Hematopoietic multipotent progenitor cell treated with erythropoietin and hydrocortisone succinate and interleukin-3 and kit ligand, for 17 days (in vitro differentiated cells): ENCODE data around the gene NACAD.
"Not testable (repeated sequence)": the region's sequence is repeated elsewhere in the genome, so short reads cannot be mapped to it uniquely, and the experiment has no call there.

Experiments used
- DNase-seq: peaks from one replicate; pipeline ENCODE4 v3.0.0-alpha.2; 2015; ENCODE audit warnings: low spot score

NACAD gene

DNA sequence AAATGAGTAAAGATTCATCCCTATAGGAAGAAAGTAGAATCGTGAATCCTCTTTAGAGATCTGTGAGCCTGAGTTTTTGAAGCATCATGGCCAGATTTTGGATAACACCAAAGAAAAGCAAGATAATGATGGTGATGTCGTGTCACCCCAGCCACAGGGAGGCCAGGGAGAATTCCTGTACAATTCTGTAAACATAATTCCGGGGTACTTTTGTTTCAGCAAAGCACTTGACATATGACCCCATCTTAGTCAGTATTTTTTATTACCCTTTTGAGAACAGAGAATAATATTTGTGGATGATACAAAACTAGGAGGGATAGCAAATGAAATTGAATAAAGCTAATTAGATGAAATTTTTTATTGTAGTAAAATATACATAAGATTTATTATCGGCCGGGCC is 33.8 kb downstream of the NACAD start:
- no peak for DNase-seq

DNA sequence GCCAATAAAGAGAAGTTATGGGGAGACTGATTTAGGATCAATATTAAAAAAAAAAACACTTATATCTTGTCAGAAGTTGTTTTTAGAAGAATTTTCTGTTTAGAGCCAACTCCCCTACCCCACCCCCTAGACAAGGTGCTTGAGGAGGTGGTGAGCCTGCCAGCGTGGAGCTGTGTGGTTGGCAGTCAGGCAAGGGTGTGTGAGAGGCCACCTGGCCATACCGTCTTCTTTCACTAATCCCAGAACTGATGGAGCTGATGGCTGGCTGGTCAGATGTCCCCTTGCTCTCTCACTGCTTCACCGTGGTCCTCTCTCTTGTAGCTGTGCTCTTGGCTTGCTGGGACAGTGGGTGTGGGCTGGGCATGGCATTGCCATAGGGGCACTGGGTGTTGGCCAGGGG is 34.3 kb downstream of the NACAD start:
- DNase-seq: no peak

DNA sequence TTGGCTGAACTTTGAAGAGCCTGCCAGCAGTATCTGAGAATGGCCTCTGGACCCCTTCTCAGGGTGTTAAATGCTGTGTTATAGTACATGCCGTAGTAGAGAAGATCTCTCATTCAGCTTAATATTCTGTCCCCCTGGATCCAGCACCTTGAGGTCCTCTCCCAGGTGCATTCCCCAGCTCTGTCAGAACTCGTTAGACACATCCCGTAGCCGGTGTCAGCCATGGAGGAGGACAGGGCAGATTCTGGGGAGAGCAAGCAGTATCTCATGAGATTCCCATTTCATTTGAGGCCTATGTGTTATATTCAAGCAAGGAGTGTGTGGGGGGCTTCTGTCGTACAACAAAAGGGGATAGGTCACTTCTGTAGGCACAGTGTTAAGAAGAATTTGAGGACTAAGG is 34.8 kb downstream of the NACAD start:
- no peak for DNase-seq

DNA sequence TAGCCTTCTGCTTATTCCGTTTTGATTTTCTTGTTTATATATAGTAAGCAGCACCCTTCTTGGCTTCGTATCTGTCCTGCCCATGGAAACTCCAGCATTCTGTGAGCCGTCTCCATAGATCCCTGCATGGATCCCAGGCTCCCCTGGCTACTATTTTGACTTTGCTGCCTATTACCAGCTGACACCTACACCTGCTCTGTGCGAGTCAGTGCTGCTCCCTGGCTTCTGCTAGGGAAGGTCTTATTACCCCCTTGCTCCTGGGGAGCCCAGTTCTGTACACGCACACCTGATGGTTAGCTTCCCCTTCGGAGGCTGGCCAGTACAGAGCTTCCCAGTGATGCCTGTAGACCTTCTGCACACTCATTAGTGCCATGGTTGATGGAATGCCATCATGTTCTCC is 35.4 kb downstream of the NACAD start:
- no peak for DNase-seq

DNA sequence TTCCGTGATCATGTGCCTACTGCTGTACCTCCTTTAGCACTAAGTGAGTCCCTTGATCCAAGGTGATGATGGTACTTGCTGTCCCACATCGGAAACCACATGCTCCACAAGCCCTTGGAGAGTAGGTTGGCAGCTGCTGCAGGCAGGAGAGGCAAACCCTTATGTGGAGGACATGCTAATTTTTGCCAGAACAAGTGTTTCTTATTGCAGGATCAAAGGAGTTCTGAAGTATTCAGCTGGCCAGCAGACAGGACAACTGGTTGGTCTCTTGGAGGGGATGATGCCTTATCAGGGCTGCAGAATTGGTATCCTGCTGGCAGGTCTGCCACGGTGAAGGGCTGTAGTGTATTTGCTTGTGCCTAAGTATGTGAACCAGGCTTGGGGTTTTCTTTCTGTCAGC is 36.8 kb downstream of the NACAD start:
- DNase-seq: no peak

DNA sequence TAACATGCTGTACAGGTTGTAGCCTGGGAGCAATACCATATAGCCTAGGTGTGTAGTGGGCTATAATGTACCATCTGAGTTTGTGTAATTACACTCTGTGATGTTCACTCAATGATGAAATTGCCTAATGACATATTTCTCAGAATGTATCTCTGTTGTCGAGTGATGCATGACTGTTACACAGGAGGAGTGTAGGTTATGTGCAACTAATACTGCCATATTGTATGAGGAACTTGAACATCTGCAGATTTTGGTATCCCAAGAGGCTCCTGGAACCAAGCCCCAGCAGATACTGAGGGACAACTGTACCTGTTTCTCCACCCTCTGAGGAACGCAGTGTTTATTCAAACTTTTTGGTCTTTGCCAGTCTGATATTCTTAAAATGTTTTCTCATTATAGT is 38.6 kb downstream of the NACAD start:
- no peak for DNase-seq

DNA sequence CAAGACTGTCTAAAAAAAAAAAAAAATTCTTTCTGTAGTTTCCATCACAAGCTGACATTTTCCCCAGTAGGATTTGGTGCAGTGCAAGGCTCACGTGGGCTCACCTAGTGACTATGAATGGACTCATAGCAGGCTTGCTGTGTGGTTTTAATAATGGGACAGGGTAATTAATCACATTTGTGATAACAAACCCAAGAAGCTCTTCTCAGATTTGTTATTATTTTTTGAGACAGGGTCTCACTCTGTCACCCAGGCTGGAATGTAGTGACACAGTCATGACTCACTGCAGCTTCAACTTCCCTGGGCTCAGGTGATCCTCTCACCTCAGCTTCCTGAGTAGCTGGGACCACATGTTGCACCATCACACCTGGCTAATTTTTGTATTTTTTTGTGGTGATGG is 40.0 kb downstream of the NACAD start:
- DNase-seq: no peak

DNA sequence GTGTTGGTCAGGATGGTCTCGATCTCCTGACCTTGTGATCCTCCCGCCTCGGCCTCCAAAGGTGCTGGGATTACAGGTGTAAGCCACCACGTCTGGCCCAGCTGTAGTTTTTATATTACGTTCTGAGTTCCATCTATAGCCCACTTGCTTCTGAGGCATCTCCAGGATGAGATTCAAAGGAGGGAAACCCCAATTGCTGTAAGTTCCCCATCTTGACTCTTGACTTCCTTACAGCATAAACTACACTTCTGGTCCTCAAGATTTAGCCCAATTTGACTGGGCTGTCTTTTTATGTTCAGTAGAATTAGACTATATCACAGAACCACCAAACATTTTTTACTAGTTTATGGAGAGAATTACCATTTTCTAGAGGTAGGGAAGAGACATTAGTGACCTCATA is 44.4 kb downstream of the NACAD start:
- no peak for DNase-seq

DNA sequence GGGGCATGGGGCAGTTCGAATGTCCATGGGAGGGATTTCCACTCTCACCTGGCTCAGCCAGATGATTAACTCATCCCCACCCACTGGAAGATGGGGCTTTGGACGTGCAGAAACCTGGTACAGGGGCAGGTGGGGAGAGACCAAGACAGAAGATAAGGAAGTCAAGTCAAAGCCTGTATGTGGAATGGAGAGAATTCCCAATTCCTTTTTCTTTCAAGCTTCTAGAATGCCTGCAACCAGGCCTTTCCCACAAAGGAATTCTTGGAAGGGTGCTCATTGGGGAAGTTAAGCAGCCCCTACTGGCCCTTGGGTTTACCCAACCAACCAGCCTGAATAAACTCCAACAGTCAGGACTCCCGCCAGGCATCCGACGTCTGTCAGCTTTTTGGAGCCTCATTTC is 49.7 kb downstream of the NACAD start:
- DNase-seq: no peak

DNA sequence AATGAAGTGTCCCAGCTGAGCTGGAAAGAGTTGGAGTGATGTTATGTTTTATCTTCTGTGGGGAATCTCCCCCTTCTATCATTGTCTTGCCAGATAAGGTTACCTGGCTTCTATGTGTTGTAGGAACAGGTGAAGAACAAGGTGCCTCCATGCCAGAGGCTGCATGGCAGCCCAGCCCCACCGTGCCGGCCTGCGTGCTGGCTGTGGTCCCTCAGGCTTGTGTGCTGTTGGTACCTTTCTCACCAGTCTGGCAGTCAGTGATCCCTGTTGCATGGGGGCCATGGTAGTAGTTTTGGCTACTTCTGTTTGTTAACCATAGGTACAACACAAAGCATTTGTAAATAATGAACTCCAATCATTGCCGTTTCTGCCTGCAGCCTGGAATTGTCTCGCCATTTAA is 50.9 kb downstream of the NACAD start:
- no peak for DNase-seq

DNA sequence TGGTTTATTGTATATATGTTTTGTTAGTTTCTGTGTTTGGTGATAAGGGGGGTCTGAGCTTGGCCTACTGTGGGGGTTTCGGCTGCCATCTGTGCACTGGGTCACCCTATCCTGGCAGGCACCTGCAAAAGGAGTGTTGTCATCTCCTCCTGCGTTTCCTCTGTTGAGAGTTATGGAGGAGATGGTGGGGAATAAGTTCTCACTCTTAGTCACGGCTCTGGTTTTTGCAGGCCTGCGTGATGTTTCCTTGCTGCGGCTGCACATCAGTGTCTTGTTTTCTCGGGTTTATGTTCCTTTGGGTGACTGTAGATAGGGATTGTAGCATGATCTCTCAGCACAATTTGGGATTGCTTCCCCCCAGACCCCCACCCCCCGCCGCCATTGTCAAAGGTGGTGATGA is 52.0 kb downstream of the NACAD start:
- DNase-seq: no peak

DNA sequence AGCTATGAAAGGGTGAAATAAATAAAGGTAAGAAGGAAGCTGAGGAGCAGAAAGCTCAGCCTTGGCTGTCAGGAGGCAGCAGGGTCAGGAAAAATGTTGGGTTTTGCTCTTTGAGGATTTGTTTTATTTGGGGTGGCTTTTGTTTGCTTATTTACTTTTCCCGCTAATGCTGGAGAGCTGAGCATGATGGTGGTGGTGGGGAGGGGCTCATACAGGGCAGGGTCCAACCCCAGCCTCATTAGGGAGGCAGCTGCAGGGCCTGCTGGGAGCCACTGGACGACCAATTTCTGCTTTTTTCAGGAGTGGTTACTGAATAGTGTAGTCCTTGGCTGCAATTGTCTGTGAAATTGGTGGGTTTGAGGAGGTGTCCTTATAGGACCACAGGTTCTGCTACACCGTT is 52.5 kb downstream of the NACAD start:
- no peak for DNase-seq

DNA sequence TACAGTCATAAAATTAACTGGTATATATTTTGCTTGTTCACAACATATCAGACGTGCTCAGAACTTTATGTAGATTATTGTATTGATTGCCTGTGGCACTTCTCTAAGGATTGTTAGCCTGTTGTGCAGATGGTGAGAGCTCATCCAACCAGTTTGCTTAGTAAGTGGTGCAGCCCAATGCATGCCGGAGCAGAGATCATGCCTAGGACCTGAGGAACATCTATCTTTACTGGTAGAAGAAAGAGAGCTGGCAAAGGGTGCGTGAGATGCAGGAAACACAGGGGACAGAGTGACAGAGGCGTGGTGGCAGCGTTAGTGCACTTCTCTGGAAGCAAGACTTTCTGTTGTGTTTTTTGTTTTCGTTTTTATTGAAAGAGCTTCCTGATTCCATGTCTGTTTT is 52.9 kb downstream of the NACAD start:
- DNase-seq: no peak

DNA sequence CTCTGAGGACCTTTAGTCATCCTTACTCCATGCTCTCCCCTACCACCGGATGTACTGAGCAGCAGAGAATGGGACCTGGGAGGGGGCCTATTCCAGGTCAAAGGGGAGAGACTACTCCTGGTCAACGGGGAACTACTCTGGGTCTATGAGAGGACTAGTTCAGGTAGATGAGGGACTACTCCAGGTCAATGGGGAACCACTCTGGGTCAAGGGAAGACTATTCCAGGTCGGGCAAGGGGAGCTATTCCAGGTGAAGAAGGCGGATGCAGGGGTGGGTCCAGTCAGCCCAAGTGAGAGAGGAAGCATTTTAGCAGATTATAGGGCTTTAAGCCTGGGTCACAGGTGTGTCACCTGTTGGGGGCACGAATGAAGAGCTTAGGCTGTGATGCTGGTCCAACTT is 53.4 kb downstream of the NACAD start:
- no peak for DNase-seq

DNA sequence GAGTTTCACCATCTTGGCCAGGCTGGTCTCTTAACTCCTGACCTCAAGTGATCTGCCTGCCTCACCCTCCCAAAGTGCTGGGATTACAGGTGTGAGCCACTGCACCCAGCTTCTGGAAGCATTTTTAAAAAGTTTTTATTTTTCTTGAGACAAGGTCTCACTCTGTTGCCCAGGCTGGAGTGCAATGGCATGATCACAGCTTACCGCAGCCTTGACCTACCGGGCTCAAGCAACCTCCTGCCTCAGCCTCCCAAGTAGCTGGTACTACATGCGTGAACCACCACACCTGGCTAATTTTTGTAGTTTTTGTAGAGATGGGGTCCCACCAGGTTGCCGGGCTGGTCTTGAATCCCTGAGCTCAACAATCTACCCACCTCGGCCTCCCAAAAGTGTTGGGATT is 54.1 kb downstream of the NACAD start:
- not testable (repeated sequence) for DNase-seq

DNA sequence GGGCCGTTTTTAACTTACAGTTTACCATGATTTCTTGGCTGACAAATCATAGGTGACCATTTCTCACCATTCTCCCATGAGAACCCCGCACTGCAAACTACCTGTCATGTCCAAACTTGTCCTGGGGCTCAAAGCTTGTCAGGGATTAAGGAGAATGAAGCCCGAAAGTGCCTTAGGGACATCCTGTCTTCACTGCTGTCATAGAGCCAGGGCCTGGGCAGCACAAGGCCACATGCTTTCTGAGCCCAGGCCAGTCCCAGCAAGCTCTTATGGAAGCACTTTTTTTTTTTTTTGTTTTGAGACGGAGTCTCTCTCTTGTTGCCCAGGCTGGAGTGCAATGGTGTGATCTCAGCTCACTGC is 54.9 kb downstream of the NACAD start:
- DNase-seq: no peak

DNA sequence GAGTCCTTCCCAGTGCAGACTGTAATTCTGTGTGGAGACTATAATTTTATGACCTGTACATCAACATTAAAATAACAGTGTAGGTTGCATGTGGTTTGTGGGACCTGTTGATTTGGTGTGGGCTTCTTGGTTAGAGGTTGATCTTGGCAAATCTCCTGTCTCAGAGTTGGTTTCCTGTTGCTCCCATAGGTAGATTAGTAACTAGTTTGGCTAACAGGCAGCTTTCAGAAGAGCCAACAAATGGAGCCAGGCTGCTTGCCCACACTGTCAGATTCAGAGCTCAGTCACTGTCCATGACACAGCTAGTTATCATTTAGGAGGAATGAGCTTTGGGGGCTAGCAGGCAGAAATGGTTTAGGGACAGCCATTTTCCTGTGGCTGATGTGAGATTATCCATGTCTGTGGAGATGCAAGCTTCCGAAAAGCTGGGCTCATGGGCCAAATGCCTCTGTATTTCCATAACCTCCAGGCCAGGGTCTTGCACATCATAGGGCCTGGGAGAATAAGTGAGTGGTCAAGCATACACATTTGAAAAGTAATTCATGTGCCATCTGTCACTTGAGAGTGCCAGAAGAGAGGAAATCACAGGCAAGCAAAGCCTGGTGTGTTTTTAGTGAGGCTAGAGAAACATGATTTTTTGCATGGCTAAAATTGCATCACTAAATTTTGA is 55.4 kb downstream of the NACAD start:
- DNase-seq: no peak

DNA sequence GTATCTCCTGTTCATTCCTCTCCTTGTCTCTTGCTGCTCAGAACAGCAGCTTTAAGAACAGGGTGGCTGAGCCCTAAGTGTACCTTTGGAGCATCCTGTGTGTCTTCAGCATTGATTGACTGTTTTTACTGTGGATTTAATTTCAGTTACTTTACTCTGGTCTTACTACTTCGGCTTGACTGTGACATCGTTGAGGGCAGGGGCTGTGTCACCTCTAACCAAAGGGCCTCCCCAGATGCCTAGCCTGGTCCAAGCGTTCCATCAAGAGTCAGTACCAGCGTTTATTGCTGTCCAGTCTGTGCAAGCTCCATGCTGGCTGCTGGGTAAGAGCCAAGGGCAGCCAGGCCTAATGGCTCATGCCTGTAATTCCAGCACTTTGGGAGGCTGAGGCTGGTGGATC is 56.3 kb downstream of the NACAD start:
- DNase-seq: no peak

DNA sequence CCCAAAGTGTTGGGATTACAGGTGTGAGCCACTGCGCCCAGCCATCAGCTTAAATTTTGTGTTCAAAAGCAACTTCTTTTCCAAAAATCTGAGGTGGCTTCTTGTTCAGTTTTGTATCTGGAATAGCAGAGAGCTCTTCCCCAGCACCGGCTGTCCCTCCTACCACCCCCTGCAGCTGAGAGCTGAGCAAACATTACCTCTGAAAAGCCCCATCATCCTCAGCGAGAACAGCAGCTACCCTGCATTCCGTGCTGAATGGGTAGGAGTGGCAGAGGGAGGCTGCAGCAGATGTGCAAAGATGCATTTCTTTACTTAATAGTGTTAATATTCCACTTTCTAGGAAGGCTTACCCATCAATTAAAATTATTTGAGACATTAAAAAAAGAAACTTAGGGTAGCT is 56.9 kb downstream of the NACAD start:
- DNase-seq: no peak
